Pancreas (tissue), 10 donors: ENCODE results near the gene EXOC4. TPM values are rescaled to one million over a fixed set of nuclear protein-coding genes. Genes with fewer than 3 reads are reported as not detected.

ENCODE experiments used
- ATAC-seq, 4 donors: fragments of 200-7000 bp; cut with Tn5 transposase; one replicate each; pipeline versions ENCODE4 v1.8.0 to v1.9.1; 2020; ENCODE audit warnings: mild to moderate bottlenecking in 4 of 4, moderate library complexity in 4 of 4
- DNase-seq, 6 donors: peaks; one replicate each; pipeline ENCODE4 v3.0.0-alpha.2; 2020
- FAIRE-seq: peaks from 2 replicates; lab custom pipeline; 2012; peaks lifted over from hg19 to GRCh38; lab: Jason Lieb, UNC
- H3K27ac ChIP-seq, 4 donors: fragments of 200-600 bp; sonication (generic); 1 replicate in 3 of 4; 2 replicates in 1 of 4; pipeline versions ENCODE4 v1.5.0 to v1.8.0; 2020
- H3K27me3 ChIP-seq, 4 donors: fragments of 200-600 bp; one replicate each; pipeline ENCODE4 v1.8.0; 2021
- H3K36me3 ChIP-seq, 3 donors: fragments of 200-600 bp; sonication (generic) in 1 of 3; one replicate each; pipeline versions ENCODE4 v1.5.0 to v1.8.0; 2020 to 2021
- H3K4me1 ChIP-seq, 3 donors: fragments of 200-600 bp; one replicate each; pipeline ENCODE4 v1.8.0; 2021
- H3K4me3 ChIP-seq, 4 donors: fragments of 200-600 bp; sonication (generic) in 2 of 4; one replicate each; pipeline versions ENCODE4 v1.5.0 to v1.8.0; 2020 to 2021
- H3K9me3 ChIP-seq, 4 donors: fragments of 200-600 bp; one replicate each; pipeline ENCODE4 v1.8.0; 2021
- CTCF ChIP-seq, 4 donors: fragments of 200-600 bp; sonication (generic) in 3 of 4; IDR thresholded peaks; one replicate each; pipeline versions ENCODE4 v1.5.0 to v1.8.0; 2021; ENCODE audit warnings: antibody characterized with exemption in 4 of 4
- WGBS, 2 donors: extraction: QIAGEN DNeasy Blood & Tissue Kit; methylation state at CpG; one replicate each; pipeline ENCODE4 v1.1.7; 2013; 5-methylcytosine and 5-hydroxymethylcytosine counted together
- intact Hi-C, 3 donors: fragments of 100-400 bp; cut with DNase I; formaldehyde crosslinking; loops; one replicate each; pipeline versions ENCODE4 v1.11.1 to v1.14.2; 2022
- polyA plus RNA-seq, 2 donors: library from polyadenylated mRNA; stranded (reverse); fragments of 200-250 nt; gene quantifications; one replicate each; pipeline ENCODE4 v1.2.3, GENCODE V29; 2013
- total RNA-seq, 6 donors: library from RNA; stranded (reverse); fragmentation: NEBNext Ultra II Directional in 4 of 6; extraction: Animal tissue kit (Norgen Biotek cat#: 25700) in 4 of 6; gene quantifications; one replicate each; pipeline versions ENCODE4 v1.2.1 to v1.2.4, GENCODE V29; 2021 to 2023
- donor health status: healthy with polysubstance abuse.
- donor health status: DM: no; HTN: no; CAD: no; lungs with moderate emphysema.
- donor health status: DM: no; HTN: no; CAD: no.
- donor health status: control.
- donor health status: control.
- donor health status: Bipolar disorder and iron deficiency.
- donor health status: DM: yes; HTN: yes; CAD: no.
- donor health status: DM: no; HTN: no; CAD: no.
- donor health status: DM: no; HTN: no; CAD: no.
- donor health status: DM: yes; HTN: yes; CAD: no.

EXOC4 gene
- total and polyA plus RNA-seq, 8 donors, result 13.4 to 81.2 (median 53.8) TPM

GRCh38 chr7:133977409-133978274 lies 724.8 kb downstream of the EXOC4 start:
- no peaks in the 10 kb centered on the region for H3K27me3 ChIP-seq
- TF ChIP-seq CTCF (IDR thresholded peaks at IDR 0.05), result no peak
- intact Hi-C loops, result no loop called here
- H3K4me1 ChIP-seq, result no peaks in the 10 kb centered on the region
- DNase-seq (no peak), FAIRE-seq (no peak), ATAC-seq (no peak)
- H3K27ac ChIP-seq, result no peak overlapping the region
- no peak overlapping the region for H3K4me3 ChIP-seq
- no peaks in the 10 kb centered on the region for H3K9me3 ChIP-seq
- WGBS, 2 donors, result 68 to 71% methylated on average over 4 of the region's 4 CpGs
- no peaks in the 10 kb centered on the region for H3K36me3 ChIP-seq

- no peaks in the 10 kb centered on the region for H3K9me3 ChIP-seq
- H3K27me3 ChIP-seq, result no peaks in the 10 kb centered on the region
- no peak overlapping the region for H3K4me3 ChIP-seq
- H3K27ac ChIP-seq, result no peak overlapping the region
- intact Hi-C loops, result no loop called here
- TF ChIP-seq CTCF (IDR thresholded peaks at IDR 0.05), result no peak
- WGBS, 2 donors, result 88 to 90% methylated on average over 5 of the region's 5 CpGs
- H3K36me3 ChIP-seq, result no peaks in the 10 kb centered on the region
- FAIRE-seq, result no peak
- no peak for ATAC-seq
- DNase-seq, result no peak
- H3K4me1 ChIP-seq, result no peaks in the 10 kb centered on the region
These were observed 725.8 kb downstream of the EXOC4 start for GRCh38 chr7:133978502-133979295.

GRCh38 chr7:133980804-133981203 lies 727.9 kb downstream of the EXOC4 start:
- no peak overlapping the region for H3K27ac ChIP-seq
- FAIRE-seq (no peak), ATAC-seq (no peak), DNase-seq (no peak)
- WGBS, 2 donors, result 63 to 67% methylated on average over 1 of the region's 1 CpG
- no peaks in the 10 kb centered on the region for H3K9me3 ChIP-seq
- H3K27me3 ChIP-seq, result no peaks in the 10 kb centered on the region
- no peak for TF ChIP-seq CTCF (IDR thresholded peaks at IDR 0.05)
- H3K4me3 ChIP-seq, result no peak overlapping the region
- no peaks in the 10 kb centered on the region for H3K36me3 ChIP-seq
- intact Hi-C loops, result no loop called here
- no peaks in the 10 kb centered on the region for H3K4me1 ChIP-seq

GRCh38 chr7:133983685-133984419 lies 731.0 kb downstream of the EXOC4 start:
- Histone ChIP-seq H3K27me3 (no peaks in the 10 kb centered on the region), H3K27ac (no peak overlapping the region), H3K4me1 (no peaks in the 10 kb centered on the region), H3K4me3 (no peak overlapping the region), H3K36me3 (no peaks in the 10 kb centered on the region), H3K9me3 (no peaks in the 10 kb centered on the region)
- FAIRE-seq (no peak), DNase-seq (no peak), ATAC-seq (no peak)
- WGBS, 2 donors, result 80 to 88% methylated on average over 6 of the region's 6 CpGs
- TF ChIP-seq CTCF (IDR thresholded peaks at IDR 0.05), result no peak
- intact Hi-C loops, result no loop called here
